ENCODE results near the gene DPH6. TPM values are rescaled to one million over a fixed set of nuclear protein-coding genes. Genes with fewer than 3 reads are reported as not detected.

The DPH6 gene
- total RNA-seq, 1 donor from 2014 or later = 20.6 TPM

DNA sequence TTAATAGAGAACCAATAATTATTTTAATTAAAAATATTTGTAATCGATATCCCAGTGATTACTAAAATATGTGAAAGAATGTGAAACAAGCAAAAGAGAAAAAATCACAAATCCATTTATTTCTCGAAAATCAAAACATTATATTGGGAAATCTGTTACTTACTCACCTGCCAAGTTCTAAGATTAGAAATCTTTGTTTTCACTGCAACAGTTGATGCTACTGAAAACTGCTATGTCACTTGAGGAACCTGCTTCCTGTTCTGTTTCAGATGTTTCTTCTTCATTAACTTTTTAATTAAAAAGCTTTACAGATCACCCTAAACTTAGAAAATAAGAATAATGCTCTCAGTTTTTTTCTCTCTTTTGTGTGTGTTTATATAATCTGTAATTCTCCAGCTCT, 13.7 kb upstream of the DPH6 start:
- Mint-ChIP-seq H3K9me3 (no peaks in the 10 kb centered on the region), H3K36me3 (no peaks in the 10 kb centered on the region), H3K4me1 (peaks cover 4% of the 10 kb centered on the region), H3K27ac (no peak overlapping the region), H3K4me3 (no peak overlapping the region), H3K27me3 (ENCODE audit: low read depth) (no peaks in the 10 kb centered on the region)
- TF ChIP-seq, protein P1, sequence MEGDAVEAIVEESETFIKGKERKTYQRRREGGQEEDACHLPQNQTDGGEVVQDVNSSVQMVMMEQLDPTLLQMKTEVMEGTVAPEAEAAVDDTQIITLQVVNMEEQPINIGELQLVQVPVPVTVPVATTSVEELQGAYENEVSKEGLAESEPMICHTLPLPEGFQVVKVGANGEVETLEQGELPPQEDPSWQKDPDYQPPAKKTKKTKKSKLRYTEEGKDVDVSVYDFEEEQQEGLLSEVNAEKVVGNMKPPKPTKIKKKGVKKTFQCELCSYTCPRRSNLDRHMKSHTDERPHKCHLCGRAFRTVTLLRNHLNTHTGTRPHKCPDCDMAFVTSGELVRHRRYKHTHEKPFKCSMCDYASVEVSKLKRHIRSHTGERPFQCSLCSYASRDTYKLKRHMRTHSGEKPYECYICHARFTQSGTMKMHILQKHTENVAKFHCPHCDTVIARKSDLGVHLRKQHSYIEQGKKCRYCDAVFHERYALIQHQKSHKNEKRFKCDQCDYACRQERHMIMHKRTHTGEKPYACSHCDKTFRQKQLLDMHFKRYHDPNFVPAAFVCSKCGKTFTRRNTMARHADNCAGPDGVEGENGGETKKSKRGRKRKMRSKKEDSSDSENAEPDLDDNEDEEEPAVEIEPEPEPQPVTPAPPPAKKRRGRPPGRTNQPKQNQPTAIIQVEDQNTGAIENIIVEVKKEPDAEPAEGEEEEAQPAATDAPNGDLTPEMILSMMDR (IDR thresholded peaks at IDR 0.05; ENCODE audit: unreplicated experiment) = no peak
- DNase-seq (ENCODE audit: low spot score in 2 of 2, unreplicated experiment in 2 of 2) = no peak

- H3K4me3 Mint-ChIP-seq = no peak overlapping the region
- no peak overlapping the region for H3K27ac Mint-ChIP-seq
- H3K36me3 Mint-ChIP-seq = no peaks in the 10 kb centered on the region
- no peaks in the 10 kb centered on the region for H3K9me3 Mint-ChIP-seq
- DNase-seq (ENCODE audit: low spot score in 2 of 2, unreplicated experiment in 2 of 2) = no peak
- peaks cover 4% of the 10 kb centered on the region for H3K4me1 Mint-ChIP-seq
- TF ChIP-seq, protein P1 (IDR thresholded peaks at IDR 0.05; ENCODE audit: unreplicated experiment) = no peak
- no peaks in the 10 kb centered on the region for H3K27me3 Mint-ChIP-seq (ENCODE audit: low read depth)
Measured at GRCh38 chr15:35557544-35557943, 11.6 kb upstream of the DPH6 start.

DNA sequence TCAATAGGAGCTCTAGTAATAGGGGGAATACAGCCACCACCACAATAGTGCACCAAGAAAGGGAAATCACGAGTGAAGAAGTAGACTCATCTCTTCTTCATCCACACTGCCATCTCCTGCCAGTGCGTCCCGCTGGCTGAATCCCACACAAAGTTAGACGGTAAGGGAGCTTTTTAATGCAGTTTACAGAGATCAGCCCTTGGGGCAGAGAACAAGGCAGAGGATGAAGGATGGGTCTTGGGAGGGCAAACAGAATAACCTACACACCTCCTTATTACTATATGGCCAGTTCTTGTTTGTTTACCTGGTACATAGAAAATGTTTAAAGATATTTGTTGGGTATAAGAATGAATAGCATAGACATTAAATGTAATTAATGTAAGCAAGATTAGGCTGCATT, 11.0 kb upstream of the DPH6 start:
- TF ChIP-seq, protein P1 (IDR thresholded peaks at IDR 0.05; ENCODE audit: unreplicated experiment) = no peak
- DNase-seq (ENCODE audit: low spot score in 2 of 2, unreplicated experiment in 2 of 2) = no peak
- no peaks in the 10 kb centered on the region for H3K9me3 Mint-ChIP-seq
- no peaks in the 10 kb centered on the region for H3K27me3 Mint-ChIP-seq (ENCODE audit: low read depth)
- no peak overlapping the region for H3K4me3 Mint-ChIP-seq
- H3K36me3 Mint-ChIP-seq = no peaks in the 10 kb centered on the region
- no peak overlapping the region for H3K27ac Mint-ChIP-seq
- H3K4me1 Mint-ChIP-seq = peaks cover 4% of the 10 kb centered on the region

- Mint-ChIP-seq H3K4me3 (no peak overlapping the region), H3K27ac (no peak overlapping the region), H3K9me3 (no peaks in the 10 kb centered on the region), H3K36me3 (no peaks in the 10 kb centered on the region), H3K27me3 (ENCODE audit: low read depth) (no peaks in the 10 kb centered on the region), H3K4me1 (no peaks in the 10 kb centered on the region)
- TF ChIP-seq, protein P1 (IDR thresholded peaks at IDR 0.05; ENCODE audit: unreplicated experiment) = no peak
- DNase-seq (ENCODE audit: low spot score in 2 of 2, unreplicated experiment in 2 of 2) = no peak
Measured at GRCh38 chr15:35555244-35555643, 9.3 kb upstream of the DPH6 start.

DNA sequence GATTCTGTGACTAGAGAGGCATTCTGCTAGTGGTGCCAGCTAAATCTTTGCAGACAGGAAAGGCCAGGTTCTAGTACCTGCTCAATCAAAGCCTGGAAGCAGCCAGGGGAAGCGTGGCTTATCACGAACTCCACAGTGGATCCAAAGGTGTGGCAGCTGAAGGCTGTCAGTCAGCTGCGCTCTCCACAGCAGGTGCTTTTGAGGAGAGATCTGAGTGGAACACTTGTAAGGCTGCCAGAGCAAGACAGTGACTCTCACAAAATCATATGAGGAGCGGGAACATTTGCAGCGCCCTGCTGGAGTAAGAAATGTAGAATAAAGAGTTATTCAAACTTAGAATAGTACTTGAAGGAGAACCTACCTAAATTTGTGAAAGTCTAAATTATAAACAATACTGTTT, 5.0 kb upstream of the DPH6 start:
- no peak overlapping the region for H3K4me3 Mint-ChIP-seq
- H3K4me1 Mint-ChIP-seq = peaks cover 17% of the 10 kb centered on the region
- H3K27ac Mint-ChIP-seq = no peak overlapping the region
- no peak for DNase-seq (ENCODE audit: low spot score in 2 of 2, unreplicated experiment in 2 of 2)
- H3K36me3 Mint-ChIP-seq = peaks cover 18% of the 10 kb centered on the region
- peaks cover 10% of the 10 kb centered on the region for H3K9me3 Mint-ChIP-seq
- TF ChIP-seq, protein P1 (IDR thresholded peaks at IDR 0.05; ENCODE audit: unreplicated experiment) = no peak
- no peaks in the 10 kb centered on the region for H3K27me3 Mint-ChIP-seq (ENCODE audit: low read depth)

- peaks cover 10% of the 10 kb centered on the region for H3K9me3 Mint-ChIP-seq
- peak overlapping the region; percentile 8 for H3K27ac Mint-ChIP-seq
- peaks cover 27% of the 10 kb centered on the region for H3K4me1 Mint-ChIP-seq
- H3K4me3 Mint-ChIP-seq = no peak overlapping the region
- H3K36me3 Mint-ChIP-seq = peaks cover 18% of the 10 kb centered on the region
- H3K27me3 Mint-ChIP-seq (ENCODE audit: low read depth) = no peaks in the 10 kb centered on the region
- TF ChIP-seq, protein P1 (IDR thresholded peaks at IDR 0.05; ENCODE audit: unreplicated experiment) = no peak
- no peak for DNase-seq (ENCODE audit: low spot score in 2 of 2, unreplicated experiment in 2 of 2)
Measured at GRCh38 chr15:35549567-35549966, 3.6 kb upstream of the DPH6 start.

Data from mesothelial cell of epicardium (in vitro differentiated cells).